GM18507 (cell line): ENCODE measurements around the gene C3orf85.
"Not testable (repeated sequence)": the region's sequence is repeated elsewhere in the genome, so short reads cannot be mapped to it uniquely, and the experiment has no call there.

ENCODE experiments used
- DNase-seq: peaks from one replicate; pipeline ENCODE4 v3.0.0; 2011; ENCODE audit warnings: low read depth; ENCODE audit not compliant: insufficient read length; ENCODE audit errors: extremely low spot score
- FAIRE-seq: peaks from 2 replicates; lab custom pipeline; 2011; peaks lifted over from hg19 to GRCh38; lab: Jason Lieb, UNC

The C3orf85 gene, protein sequence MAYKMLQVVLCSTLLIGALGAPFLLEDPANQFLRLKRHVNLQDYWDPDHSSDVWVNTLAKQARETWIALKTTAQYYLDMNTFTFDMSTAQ

DNA sequence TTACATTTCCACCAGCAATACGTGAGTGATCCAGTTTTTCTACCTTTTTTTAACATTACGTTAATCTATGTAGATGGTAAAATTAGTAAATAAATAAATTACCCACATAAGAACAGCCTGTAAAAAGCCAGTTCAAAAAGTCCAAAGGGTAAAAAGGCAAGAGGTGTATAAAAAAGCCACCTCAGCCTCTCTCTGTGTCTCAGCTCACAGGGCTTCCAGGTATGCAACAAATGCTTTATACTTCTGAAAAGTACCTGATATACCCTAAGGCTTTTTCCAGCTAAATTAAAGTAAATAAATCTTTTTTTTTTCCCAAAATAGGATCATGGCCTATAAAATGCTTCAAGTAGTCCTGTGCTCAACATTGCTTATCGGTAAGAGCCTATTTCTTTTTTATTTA, at the start of gene C3orf85:
Gene C3orf85, plus strand, starts transcription at position 197 of the 400 bp plus-strand sequence. Its CDS starts 129 bp downstream, at position 326.
- FAIRE-seq (no peak), DNase-seq (no peak)

GRCh38 chr3:109089265-109089664, 47.3 kb upstream of the C3orf85 start:
- DNase-seq (no peak), FAIRE-seq (no peak)

DNA sequence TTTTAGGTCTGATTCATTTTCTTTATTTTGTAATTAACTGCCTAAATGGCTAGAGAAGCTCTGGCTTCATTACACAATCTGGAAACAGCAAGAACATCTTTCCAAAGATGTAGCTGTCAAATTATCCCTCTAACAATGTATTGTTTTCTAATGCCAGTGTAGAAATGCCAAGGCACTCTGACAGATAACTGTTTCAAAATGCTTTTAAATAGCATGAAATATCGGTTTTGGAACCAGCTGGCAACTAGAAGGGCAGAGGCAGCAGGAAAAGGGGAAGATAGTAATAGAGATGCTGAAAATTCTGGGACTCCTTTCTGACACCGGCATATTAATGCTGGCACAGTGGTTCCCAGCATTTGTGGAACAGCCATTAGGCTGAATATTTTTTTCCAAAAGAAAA, 44.7 kb upstream of the C3orf85 start:
- no peak for DNase-seq
- FAIRE-seq, result no peak

GRCh38 chr3:109093561-109093960, 43.0 kb upstream of the C3orf85 start:
- DNase-seq (no peak), FAIRE-seq (no peak)

- no peak for FAIRE-seq
- no peak for DNase-seq
Observed at GRCh38 chr3:109095166-109095565, 41.4 kb upstream of the C3orf85 start.

DNA sequence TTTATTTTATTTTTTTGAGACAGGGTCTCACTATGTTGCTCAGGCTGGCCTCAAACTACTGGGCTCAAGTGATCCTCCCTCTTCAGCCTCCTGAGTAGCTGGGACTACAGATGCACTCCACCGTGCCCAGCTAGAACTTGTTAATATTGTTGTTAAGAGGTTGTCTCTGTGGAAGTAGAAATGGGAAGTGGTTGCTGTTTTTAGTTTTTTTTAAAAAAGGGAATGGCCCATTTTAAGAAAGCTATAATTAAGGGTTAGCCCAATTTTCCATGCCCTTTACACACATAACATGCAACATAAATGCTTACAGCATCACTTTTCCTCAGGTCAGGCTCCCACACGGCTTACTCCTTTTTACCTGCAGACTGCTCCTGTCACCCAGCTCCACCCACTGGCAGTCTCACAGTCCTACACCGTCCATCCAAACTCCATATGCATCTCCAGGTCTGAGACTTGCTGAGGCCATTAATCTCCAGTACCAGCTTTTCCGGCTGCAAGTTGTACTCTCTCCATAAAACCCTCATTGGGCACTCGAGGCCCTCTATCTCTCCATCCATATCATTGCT, 38.4 kb upstream of the C3orf85 start:
- DNase-seq, result no peak
- no peak for FAIRE-seq

- DNase-seq (no peak), FAIRE-seq (no peak)
Observed at GRCh38 chr3:109109574-109109973, 26.9 kb upstream of the C3orf85 start.

GRCh38 chr3:109112946-109113760, 23.4 kb upstream of the C3orf85 start:
- DNase-seq (no peak), FAIRE-seq (no peak)

GRCh38 chr3:109114746-109115145, 21.8 kb upstream of the C3orf85 start:
- FAIRE-seq (no peak), DNase-seq (no peak)

DNA sequence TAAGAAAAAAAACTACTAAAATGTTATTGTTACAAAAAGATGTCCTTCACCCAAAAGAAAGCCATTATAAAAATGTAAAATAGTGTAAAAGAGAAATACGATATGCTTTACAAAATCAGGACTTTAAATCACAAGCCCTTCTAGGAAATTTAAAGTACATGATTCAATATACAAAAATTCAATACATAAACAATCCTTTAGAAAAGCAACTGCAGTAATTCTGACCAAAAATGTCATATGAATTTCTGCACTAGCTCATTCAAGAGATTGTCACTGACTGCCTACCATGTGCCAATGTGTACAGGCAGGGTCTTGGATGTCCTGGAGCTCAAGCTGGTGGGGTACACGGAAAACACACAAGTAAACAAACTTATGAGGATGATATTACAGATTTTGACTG, 21.1 kb upstream of the C3orf85 start:
- FAIRE-seq (no peak), DNase-seq (no peak)

DNA sequence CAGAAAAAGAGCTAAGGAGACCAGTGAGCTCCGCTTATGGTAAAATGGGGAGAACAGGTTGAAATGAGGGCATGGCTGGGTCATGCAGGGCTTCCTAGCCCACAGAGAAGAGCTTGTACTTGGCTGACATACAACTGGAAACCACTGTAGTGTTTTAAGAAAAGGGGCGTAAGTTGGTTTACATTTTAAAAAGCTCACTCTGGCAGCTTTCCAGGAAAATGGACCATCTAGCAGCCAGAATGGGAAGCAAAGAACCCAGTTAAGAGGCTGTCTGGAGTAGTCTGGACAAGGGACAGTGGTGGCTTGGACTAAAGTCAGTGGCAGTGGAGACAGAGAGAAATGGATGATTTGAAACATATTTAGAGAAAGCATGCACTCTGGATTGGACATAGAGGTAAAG, 20.5 kb upstream of the C3orf85 start:
- DNase-seq (no peak), FAIRE-seq (no peak)

DNA sequence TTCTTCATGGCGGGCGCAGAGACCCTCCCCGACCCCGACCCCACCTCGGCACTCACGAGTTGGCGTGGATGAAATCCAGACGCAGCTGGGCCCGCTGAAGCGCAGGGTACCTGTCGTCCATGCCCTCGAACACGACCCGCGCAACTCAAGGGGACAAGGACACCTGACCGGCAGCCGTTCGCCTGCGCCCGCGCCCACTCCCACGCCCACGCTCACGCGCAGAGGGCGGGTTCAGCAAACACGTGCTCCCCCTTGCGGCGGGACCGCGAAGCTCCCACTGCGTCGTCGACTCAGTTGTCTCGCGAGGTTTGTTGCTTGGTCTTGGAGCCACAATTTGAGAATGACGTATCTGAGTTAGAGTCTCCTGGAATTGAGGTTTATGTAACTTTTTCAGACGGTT, 18.6 kb upstream of the C3orf85 start, which contains the start of gene MORC1:
Gene MORC1, minus strand, starts transcription at position 196 of the 400 bp plus-strand sequence. Its CDS starts 75 bp downstream, at position 121.
- no peak for FAIRE-seq
- DNase-seq, result no peak

GRCh38 chr3:109118584-109118983, 17.9 kb upstream of the C3orf85 start:
- no peak for DNase-seq
- no peak for FAIRE-seq

- FAIRE-seq (no peak), DNase-seq (no peak)
Observed at GRCh38 chr3:109122690-109123089, 13.8 kb upstream of the C3orf85 start.

GRCh38 chr3:109125902-109126301, 10.6 kb upstream of the C3orf85 start:
- FAIRE-seq (no peak), DNase-seq (no peak)

DNA sequence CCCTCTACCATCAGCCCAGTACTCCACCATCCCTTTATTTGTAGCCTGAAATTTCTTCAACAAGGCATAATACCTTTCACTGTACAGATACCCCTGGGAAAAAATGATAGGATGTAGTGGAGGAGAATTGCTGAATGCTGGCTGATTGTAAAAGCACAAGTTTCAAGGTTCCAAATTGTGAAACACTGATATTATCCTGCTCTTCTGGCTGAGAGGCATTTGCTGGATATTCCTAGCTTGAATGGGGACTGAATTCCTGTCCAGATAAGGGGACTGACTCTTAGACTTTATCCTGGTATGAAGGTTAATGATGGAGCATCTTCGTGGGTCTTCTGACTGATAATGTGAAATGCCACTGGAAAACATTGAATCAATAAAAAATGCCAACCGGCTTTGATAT, 9.0 kb upstream of the C3orf85 start:
- FAIRE-seq (no peak), DNase-seq (no peak)

- FAIRE-seq (no peak), DNase-seq (no peak)
Observed at GRCh38 chr3:109131276-109131675, 5.2 kb upstream of the C3orf85 start.

DNA sequence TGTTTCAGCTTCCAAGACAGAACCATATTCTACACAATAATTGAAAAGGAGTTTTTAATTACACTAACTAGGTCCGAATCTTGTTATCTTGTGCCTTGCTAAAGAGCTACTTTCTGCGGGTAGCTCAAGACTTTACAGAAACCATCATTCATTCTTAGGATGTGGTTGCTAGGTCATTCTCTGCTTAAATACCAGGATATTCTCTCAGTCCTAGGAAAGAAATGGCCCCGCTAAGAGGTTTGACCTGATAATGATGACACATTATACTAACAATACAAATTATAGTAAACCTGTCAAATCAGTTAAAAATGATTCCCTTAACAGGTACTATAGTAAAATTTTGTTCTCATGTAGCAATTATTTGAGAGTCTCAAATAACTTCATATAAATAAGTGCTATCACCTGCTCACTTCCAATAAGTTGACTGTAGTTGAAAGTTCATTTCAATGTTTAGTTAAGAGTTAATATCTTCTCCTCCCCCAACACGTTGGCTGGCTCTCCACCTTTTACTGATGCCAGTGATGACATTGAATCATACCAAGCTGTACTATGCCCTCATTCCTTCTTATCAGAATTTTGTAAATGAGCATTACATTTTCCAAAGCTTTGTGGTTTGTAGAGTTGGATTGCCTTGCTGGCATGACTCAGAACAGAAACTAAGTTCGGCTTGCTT, 3.6 kb upstream of the C3orf85 start:
- FAIRE-seq (no peak), DNase-seq (no peak)

GRCh38 chr3:109133474-109133816, 3.1 kb upstream of the C3orf85 start:
- DNase-seq, FAIRE-seq: not testable (repeated sequence)

DNA sequence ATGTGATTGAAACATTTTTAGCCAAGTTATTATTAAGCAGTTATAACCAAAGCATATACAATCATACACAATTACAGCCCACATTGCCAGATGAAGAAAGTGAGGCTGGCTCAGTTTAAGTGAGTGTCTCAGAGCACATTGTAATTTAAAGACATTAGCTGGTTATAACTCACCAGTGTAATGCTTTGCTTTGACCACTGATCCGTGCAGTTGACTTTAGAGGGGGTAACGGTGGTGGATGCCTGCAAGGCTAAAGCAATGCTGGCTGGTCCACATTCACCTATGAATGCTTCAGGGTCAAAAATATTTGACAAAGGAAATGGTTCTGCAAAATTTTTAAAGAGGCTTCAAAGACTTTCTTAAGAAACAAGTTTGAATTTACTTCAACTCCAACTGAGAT, 1.2 kb downstream of the C3orf85 start:
- FAIRE-seq, result no peak
- no peak for DNase-seq
